HEK293T (cell line): ENCODE measurements around the gene USP17L12.
"Not testable (repeated sequence)": the region's sequence is repeated elsewhere in the genome, so short reads cannot be mapped to it uniquely, and the experiment has no call there.

Experiments used
- FOXA1 ChIP-seq: fragments of 450-650 bp; IDR thresholded peaks from 2 replicates; pipeline ENCODE4 v1.6.1; 2016; ENCODE audit warnings: mild to moderate bottlenecking
- FOXK2 ChIP-seq: fragments of 450-650 bp; IDR thresholded peaks from 2 replicates; pipeline ENCODE4 v1.6.1; 2016; ENCODE audit warnings: mild to moderate bottlenecking
- HDGF ChIP-seq: fragments of 450-650 bp; IDR thresholded peaks from 2 replicates; pipeline ENCODE4 v1.6.1; 2017; ENCODE audit warnings: antibody characterized with exemption, borderline replicate concordance
- L3MBTL2 ChIP-seq: fragments of 450-650 bp; conservative IDR thresholded peaks from 2 replicates; pipeline ENCODE4 v1.6.1; 2016; ENCODE audit warnings: mild to moderate bottlenecking
- SP1 ChIP-seq: fragments of 450-650 bp; IDR thresholded peaks from 2 replicates; pipeline ENCODE4 v1.6.1; 2017
- TARDBP ChIP-seq: fragments of 450-650 bp; IDR thresholded peaks from 2 replicates; pipeline ENCODE4 v1.6.1; 2016
- ZNF384 ChIP-seq: fragments of 450-650 bp; IDR thresholded peaks from 2 replicates; pipeline ENCODE4 v1.6.1; 2016

- TF ChIP-seq HDGF, TARDBP, FOXA1, SP1, ZNF384, FOXK2, L3MBTL2: not testable (repeated sequence)
Observed at GRCh38 chr4:9214701-9215100, 5.3 kb upstream of the USP17L12 start.
